GM19035 (cell line): ENCODE measurements around the gene NEUROG1.
"Not testable (repeated sequence)": the region's sequence is repeated elsewhere in the genome, so short reads cannot be mapped to it uniquely, and the experiment has no call there.

Experiments used
- ATAC-seq: cut with Tn5 transposase; IDR thresholded peaks from one replicate; pipeline ENCODE4 v1.9.1; 2021; ENCODE audit not compliant: unreplicated experiment

NEUROG1 gene

GRCh38 chr5:135538261-135538660 is 2.5 kb upstream of the NEUROG1 start:
- no peak for ATAC-seq

GRCh38 chr5:135537745-135538144 is 2.0 kb upstream of the NEUROG1 start:
- ATAC-seq: no peak

DNA sequence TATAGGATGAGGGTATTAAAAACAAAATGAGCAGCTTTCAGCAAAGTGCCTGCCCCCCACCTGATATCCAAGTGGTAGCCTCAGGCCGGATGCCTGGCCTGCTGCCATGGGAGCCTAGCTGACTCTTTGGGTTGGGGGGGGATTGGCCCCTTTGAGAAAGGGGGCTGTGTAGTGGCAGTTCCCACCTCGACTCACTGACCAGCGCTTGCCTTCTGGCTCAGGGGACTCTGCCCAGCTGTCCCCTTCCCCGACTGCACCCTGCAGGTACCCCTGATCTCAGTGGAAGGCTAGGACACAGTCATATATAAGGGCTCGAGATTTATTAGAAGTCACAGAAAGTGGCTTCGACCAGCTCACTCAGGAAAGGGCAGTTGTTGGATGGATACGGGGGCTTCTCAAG is 1.5 kb upstream of the NEUROG1 start:
- ATAC-seq: no peak

- ATAC-seq: no peak
Observed at GRCh38 chr5:135535420-135535819, 344 bp downstream of the NEUROG1 start.

- no peak for ATAC-seq
Observed at GRCh38 chr5:135534609-135535419, 950 bp downstream of the NEUROG1 start.

DNA sequence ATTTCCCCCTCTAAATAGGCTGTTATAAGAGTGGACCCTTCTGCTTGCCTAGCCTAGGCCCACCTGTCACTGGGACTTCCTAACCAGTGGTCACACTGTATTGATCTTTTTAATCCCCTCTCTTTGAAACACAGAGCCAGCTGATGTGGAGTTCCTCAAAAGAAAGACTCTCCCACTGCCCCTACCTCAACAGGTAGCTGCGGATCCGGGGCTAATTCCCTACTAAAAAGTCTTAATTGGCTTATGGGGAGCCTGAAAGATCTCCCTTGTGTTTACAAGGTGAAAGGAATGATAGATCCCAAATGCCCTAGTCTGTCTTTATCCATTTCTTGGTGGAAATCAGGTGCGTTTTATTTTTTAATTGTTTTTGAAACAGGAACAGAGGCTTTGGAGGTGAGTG is 2.0 kb downstream of the NEUROG1 start:
- no peak for ATAC-seq

DNA sequence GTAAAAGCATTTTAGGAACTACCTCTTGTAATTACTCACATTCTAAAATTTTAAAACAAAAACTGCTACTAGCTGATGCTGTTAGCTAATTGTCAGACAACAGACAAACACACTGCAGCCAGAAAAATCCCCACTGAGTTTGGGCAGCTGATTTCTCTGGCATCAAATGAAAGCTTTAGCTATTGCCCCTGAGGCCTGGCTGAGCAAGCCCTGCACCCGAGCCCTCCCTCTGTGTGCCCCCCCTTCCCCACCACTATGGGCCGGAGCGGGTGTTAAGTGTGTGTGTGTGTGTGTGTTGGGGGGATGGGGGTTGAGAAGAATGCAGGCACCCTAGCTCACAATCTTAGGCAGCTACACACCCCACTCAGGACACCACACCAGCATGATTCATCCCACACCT is 2.4 kb downstream of the NEUROG1 start:
- ATAC-seq: no peak

DNA sequence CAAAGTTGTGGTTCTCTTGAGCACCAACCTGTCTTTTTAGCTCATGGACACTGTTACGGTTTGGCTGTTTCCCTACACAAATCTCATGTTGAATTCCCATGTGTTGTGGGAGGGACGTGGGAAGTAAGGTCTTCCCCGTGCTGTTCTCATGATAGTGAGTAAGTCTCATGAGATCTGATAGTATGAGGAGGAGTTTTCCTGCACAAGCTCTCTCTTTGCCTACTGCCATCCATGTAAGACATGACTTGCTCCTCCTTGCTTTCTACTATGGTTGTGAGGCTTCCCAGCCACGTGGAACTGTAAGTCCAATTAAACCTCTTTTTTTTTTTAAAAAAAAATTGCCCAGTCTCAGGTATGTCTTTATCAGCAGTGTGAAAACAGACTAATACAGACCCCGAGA is 6.2 kb downstream of the NEUROG1 start:
- not testable (repeated sequence) for ATAC-seq

- no peak for ATAC-seq
Observed at GRCh38 chr5:135526924-135527323, 8.8 kb downstream of the NEUROG1 start.

- ATAC-seq: no peak
Observed at GRCh38 chr5:135521964-135522363, 13.8 kb downstream of the NEUROG1 start.

DNA sequence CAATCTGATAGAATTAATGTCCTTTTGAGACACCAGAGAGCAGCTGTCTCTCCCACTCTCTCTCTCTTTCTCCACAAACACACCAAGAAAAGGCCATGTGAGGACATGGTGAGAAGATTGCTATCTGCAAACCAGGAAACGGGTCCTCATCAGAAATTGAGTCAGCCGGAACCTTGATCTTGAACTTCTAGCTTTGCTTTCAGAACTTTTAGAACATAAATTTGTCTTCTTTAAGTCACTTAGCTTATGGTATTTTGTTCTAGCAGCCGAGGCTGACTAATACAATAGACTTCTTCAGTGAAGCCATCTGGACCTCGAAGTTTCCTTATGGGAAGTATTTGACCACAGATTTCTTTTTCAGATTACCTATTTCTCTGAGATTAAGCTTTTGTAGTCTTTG is 18.1 kb downstream of the NEUROG1 start:
- no peak for ATAC-seq

- no peak for ATAC-seq
Observed at GRCh38 chr5:135514116-135514515, 21.6 kb downstream of the NEUROG1 start.

GRCh38 chr5:135511761-135512575 is 23.8 kb downstream of the NEUROG1 start:
- no peak for ATAC-seq

- no peak for ATAC-seq
Observed at GRCh38 chr5:135509995-135510394, 25.8 kb downstream of the NEUROG1 start.

DNA sequence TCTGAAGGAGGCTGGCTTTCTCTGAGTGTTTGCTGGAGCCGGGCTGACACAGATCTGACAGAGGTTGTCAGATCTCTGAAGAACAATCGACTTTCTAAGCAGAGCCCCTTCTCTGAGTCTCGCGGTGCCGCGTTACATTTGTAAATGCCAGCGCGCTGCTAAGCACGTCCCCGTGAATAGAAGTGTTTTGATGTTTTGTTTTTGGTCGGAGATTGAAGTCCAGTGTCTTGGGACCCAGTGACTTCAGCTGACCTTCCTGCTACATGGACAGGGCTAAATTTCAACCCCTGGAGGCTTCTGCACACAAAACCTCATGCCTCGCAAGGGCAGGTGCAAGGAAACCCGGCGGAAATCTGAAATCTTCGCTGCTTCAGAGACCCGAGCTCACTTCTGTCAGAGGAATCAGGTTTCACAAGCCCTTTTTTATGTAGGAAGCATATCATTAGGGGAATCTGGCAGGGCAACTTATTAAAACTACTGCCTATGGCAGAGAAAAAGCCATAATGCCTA is 27.2 kb downstream of the NEUROG1 start:
- no peak for ATAC-seq

DNA sequence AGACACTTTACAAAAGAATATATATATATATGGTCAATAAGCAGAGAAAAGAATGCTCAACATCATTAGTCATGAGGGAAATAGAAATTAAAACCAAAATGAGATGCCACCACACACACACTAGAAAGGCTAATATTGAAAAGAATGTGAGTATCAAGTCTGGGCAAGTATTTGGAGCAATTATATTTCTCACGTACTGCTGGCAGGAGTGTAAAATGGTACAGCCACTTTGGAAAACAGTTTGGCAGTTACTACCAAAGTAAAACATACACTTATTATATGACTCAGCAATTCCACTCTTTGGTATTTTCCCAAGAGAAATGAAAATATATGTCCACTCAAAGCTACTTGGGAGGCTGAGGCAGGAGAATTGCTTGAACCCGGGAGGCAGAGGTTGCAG is 29.8 kb downstream of the NEUROG1 start:
- no peak for ATAC-seq

DNA sequence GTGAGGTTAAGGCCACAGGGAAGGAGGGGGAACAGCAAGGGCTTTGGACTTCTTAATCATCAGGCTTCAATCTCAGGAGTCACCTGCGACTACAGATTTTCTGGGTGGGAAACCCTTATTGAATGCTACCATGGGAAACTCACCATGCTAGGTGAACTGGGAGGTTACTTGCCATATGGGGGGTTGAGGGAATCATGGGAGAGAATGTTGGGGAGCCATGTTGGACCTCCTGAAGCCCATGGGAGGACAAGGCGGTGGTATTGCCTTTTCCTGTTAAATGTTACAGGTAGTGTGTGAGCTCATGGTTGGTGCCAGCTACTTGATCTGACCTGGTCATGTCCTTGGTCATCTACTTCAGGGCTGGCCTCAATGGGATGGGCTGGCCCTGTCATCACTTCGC is 31.4 kb downstream of the NEUROG1 start:
- no peak for ATAC-seq

DNA sequence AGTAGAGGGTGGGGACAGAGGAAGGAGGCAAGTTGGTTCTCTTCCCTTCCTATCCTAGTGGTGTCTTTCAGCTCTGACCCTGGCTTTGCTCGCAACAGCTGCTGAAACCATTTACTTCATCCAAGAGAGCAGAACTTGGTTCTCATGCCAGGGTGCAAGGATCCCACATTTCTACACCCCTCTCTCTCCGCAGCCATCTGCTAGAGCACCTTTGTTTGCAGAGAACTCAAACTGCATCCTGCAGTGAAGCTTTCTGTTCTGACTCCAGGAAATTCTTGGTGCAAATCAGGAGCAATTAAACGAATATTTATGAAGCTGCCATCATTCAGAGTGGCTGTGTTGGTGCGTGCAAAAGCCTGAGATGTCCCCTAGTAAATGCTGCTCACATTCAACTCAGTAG is 31.9 kb downstream of the NEUROG1 start:
- ATAC-seq: no peak

GRCh38 chr5:135502836-135503520 is 32.8 kb downstream of the NEUROG1 start:
- ATAC-seq: no peak

GRCh38 chr5:135501965-135502364 is 33.8 kb downstream of the NEUROG1 start:
- ATAC-seq: no peak

- ATAC-seq: no peak
Observed at GRCh38 chr5:135498637-135498995, 37.1 kb downstream of the NEUROG1 start.
